ENCODE measurements around the gene ATF6. TPM values are rescaled to one million over a fixed set of nuclear protein-coding genes. Genes with fewer than 3 reads are reported as not detected.

The ATF6 gene
- total and polyA plus RNA-seq, 2 of the 8 experiments (the other 6 are each of a cell fraction or from before 2014, with no cell fraction given), result 4.6 to 10.0 TPM

GRCh38 chr1:161817176-161817730 lies 51.1 kb downstream of the ATF6 start:
- H2AFZ ChIP-seq (ENCODE audit: low read length), result no peak overlapping the region
- H2BK5ac ChIP-seq (ENCODE audit: low read depth, low read length), result no peak overlapping the region
- H3K79me2 ChIP-seq (ENCODE audit: control insufficient read depth in 1 of 2, insufficient read depth in 2 of 2, low read length in 2 of 2), result no peaks in the 10 kb centered on the region
- FAIRE-seq (no peak), DNase-seq (ENCODE audit: low read depth in 1 of 2, low spot score in 2 of 2) (no peak)
- no peak overlapping the region for H4K91ac ChIP-seq (replicated peaks; ENCODE audit: insufficient read length, low read length)
- no peaks in the 10 kb centered on the region for H3K23me2 ChIP-seq (ENCODE audit: low read depth, low read length)
- H3K27ac ChIP-seq (ENCODE audit: low read depth, low read length), result no peak overlapping the region
- no peaks in the 10 kb centered on the region for H3K9me3 ChIP-seq (ENCODE audit: insufficient read depth in 2 of 2, low read depth in 1 of 2, low read length in 1 of 2)
- H2BK120ac ChIP-seq (replicated peaks; ENCODE audit: low read depth, low read length), result no peak overlapping the region
- H3K4me2 ChIP-seq (ENCODE audit: insufficient read depth in 1 of 2, low read depth in 2 of 2, low read length in 2 of 2), result no peak overlapping the region
- H2AK5ac ChIP-seq (ENCODE audit: low read depth, low read length), result no peak overlapping the region
- peak overlapping the region; percentile 30 for H3K56ac ChIP-seq (replicated peaks; ENCODE audit: insufficient read length, low read depth, low read length)
- H4K8ac ChIP-seq (ENCODE audit: extremely low read depth, insufficient read depth, low read length), result no peak overlapping the region
- ChIA-PET POLR2A (ENCODE audit: partially characterized antibody) (no interaction called here), CTCF (ENCODE audit: partially characterized antibody) (no interaction called here)
- H2BK20ac ChIP-seq (ENCODE audit: low read length), result no peak overlapping the region
- H4K5ac ChIP-seq (ENCODE audit: insufficient read length, low read depth, low read length), result no peak overlapping the region
- H3K4ac ChIP-seq (replicated peaks; ENCODE audit: insufficient read length, low read depth, low read length), result no peak overlapping the region
- no peak overlapping the region for H3K4me3 ChIP-seq (ENCODE audit: extremely low read depth in 1 of 4, insufficient read depth in 2 of 4, low read depth in 3 of 4, low read length in 4 of 4)
- H3K27me3 ChIP-seq (replicated peaks in 1 of 4; ENCODE audit: control insufficient read depth in 3 of 4, extremely low read depth in 1 of 4, insufficient read depth in 3 of 4, low read length in 3 of 4), result no peaks in the 10 kb centered on the region
- no peaks in the 10 kb centered on the region for H4K20me1 ChIP-seq (replicated peaks in 1 of 2; ENCODE audit: control insufficient read depth in 1 of 2, insufficient read depth in 2 of 2, low read length in 2 of 2)
- H3K14ac ChIP-seq (ENCODE audit: insufficient read length), result no peak overlapping the region
- H3K4me1 ChIP-seq (replicated peaks in 1 of 4; ENCODE audit: control insufficient read depth in 3 of 4, insufficient read depth in 4 of 4, low read length in 3 of 4), result no peaks in the 10 kb centered on the region
- no peaks in the 10 kb centered on the region for H3K36me3 ChIP-seq (ENCODE audit: control insufficient read depth in 2 of 4, insufficient read depth in 4 of 4, low read length in 3 of 4)
- H3K79me1 ChIP-seq (ENCODE audit: low read depth, low read length), result no peaks in the 10 kb centered on the region
- H3K23ac ChIP-seq (ENCODE audit: insufficient read length), result no peak overlapping the region
- no peak overlapping the region for H2BK12ac ChIP-seq (ENCODE audit: low read depth, low read length)
- no peak overlapping the region for H3K18ac ChIP-seq (ENCODE audit: extremely low read depth, low read length)
- no peak overlapping the region for H2BK15ac ChIP-seq (ENCODE audit: low read length)
- no peak overlapping the region for H3K9ac ChIP-seq (replicated peaks in 1 of 4; ENCODE audit: extremely low read depth in 1 of 4, low read depth in 3 of 4, low read length in 3 of 4)
- WGBS, 2 experiments (ENCODE audit: extremely low coverage in 1 of 2, insufficient coverage in 1 of 2, insufficient read length in 1 of 2, insufficient replicate concordance in 2 of 2, low coverage in 1 of 2, low lambda C conversion rate in 2 of 2, missing lambda C conversion rate in 1 of 2), result 93% methylated on average over 4 of the region's 4 CpGs; no CpG with 5 or more reads in 1 of the 2 experiments
- TF ChIP-seq ATF2 (IDR thresholded peaks at IDR 0.05; ENCODE audit: low read length) (no peak), GABPA (IDR thresholded peaks at IDR 0.05; ENCODE audit: borderline replicate concordance, insufficient read depth, low read length) (no peak), SUZ12 (IDR thresholded peaks at IDR 0.05; ENCODE audit: low read length) (no peak), NRF1 (IDR thresholded peaks at IDR 0.05; ENCODE audit: low read depth, low read length) (no peak), RAD21 (IDR thresholded peaks at IDR 0.05 in 1 of 2, conservative IDR thresholded peaks at IDR 0.05 in 1 of 2; ENCODE audit: low read depth in 2 of 2, low read length in 2 of 2) (no peak), SRF (IDR thresholded peaks at IDR 0.05; ENCODE audit: low read depth, low read length) (no peak), SP1 (IDR thresholded peaks at IDR 0.05; ENCODE audit: low read depth, low read length) (no peak), TEAD4 (IDR thresholded peaks at IDR 0.05; ENCODE audit: low read depth, low read length) (no peak), PHF8 (conservative IDR thresholded peaks at IDR 0.05; ENCODE audit: low read depth, low read length) (no peak), SAP30 (IDR thresholded peaks at IDR 0.05; ENCODE audit: insufficient read depth, insufficient replicate concordance, low read length) (no peak), CBX8 (IDR thresholded peaks at IDR 0.05; ENCODE audit: borderline replicate concordance, low read depth, low read length) (no peak), SP4 (IDR thresholded peaks at IDR 0.05; ENCODE audit: low read length) (no peak), SIRT6 (IDR thresholded peaks at IDR 0.05; ENCODE audit: low read length) (no peak)

Data from H1 (cell line).